EH (cell line): Measurements from ENCODE around the gene SNRPD2.
"Not testable (repeated sequence)": the region's sequence is repeated elsewhere in the genome, so short reads cannot be mapped to it uniquely, and the experiment has no call there.

Source experiments
- DNase-seq: peaks from one replicate; pipeline ENCODE4 v3.0.0-alpha.2; 2015; ENCODE audit warnings: low read depth

Gene SNRPD2

DNA sequence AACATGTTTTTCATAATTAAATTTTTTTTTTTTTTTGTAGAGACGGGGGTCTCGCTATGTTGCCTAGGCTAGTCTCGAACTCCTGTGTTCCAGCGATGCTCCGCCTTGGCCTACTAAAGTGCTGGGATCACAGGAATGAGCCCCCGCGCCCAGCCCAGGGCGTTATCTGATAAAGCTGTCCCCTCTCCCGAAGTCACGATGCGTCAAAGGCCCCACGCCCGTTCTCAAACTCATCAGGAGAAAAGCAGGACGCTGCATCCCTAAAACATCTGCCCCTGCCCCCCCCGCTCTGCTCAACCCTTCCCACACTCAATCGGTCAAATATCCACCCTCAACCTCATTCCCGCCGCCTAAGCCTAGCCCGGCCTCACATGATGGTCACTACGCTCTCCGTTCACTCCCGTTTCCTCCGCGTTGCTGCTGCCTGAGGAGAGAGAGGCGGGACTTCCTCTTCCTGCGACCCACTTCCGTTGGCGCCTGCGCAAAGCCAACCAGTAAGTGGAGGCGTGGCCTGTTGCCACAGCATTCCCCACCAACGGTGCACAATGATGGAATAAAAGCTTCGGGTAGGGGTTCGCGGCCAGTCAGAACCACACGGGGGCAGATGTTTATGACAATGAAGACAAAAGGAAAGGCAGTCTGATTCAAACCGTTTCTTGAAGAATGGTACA lies at the start of gene SNRPD2:
TSS of gene SNRPD2 (minus strand) at position 438 of the 671 bp plus-strand sequence. CDS start at position 373, 65 bp downstream.
- peak; percentile 96 for DNase-seq

DNA sequence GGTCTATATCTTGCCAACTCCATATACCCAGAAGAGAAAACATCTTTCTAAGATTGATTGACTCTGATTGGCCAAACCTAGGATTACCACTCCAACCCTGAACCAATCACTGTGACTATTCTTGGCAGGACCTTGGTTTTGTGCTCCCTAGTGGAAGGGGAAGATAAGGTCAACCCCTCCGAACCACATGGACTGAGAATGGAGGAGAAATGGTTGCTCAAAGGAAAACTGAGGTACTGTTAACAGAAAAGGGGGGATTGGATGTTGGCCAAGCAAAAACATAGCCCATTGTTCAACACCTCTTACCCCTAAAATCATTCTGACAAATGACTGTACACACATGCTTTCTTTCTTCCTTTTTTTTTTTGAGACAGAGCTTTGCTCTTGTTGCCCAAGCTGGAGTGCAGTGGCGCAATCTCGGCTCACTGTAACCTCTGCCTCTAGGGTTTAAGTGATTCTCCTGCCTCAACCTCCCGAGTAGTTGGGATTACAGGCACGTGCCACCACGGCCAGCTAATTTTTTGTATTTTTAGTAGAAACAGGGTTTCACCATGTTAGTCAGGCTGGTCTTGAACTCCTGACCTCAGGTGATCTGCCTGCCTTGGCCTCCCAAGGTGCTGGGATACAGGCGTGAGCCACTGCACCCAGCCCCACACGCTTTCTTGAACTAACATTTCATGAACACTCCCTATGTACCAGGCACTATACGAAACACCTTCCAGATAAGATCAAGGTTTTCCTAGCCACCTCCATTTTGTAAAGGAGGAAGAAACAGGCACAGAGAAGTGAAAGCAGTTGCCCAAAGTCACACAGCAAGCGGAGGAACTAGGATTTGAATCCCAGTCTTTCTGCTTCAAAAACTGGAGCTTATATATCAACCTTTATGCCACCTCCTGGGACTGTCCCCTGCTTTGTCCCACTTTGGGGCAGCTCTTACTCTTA lies 48.0 kb upstream of the SNRPD2 start:
- DNase-seq = no peak

DNA sequence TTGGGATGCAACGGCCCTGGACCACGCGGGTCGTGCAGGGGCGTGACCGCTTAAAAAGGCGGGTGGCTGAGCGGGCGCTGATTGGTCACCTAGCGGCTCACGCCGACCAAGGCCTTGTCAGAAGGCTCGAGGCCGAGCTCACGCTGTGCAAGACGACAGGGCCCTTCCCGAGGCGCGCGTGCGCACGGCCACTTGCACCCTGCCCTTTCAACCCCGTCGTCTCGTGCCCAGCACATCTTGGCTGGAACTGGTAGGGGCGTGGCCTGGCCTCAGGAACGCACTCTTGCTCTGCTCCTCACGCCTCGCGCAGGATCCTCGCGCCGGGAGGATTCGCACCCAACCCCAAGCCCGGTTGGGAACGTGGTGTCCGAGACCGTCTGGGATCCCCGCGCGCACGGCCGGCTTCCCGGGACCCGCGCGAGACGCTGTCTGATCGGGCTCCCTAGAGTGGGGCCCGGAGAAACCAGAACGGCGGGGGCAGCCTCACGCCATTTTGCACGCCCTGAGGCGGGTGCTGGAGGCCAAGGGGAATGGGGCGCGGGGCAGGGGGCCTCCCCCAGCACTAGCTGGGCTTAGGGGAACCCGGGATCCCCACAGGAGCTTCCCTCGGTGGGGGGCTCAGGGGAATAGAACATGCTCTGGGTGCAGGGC lies 41.5 kb upstream of the SNRPD2 start, which contains the start of gene MEIOSIN:
TSS of gene MEIOSIN (plus strand) at position 280 of the 651 bp plus-strand sequence. CDS start 1,938 bp downstream, outside the sequence.
- DNase-seq = no peak

DNA sequence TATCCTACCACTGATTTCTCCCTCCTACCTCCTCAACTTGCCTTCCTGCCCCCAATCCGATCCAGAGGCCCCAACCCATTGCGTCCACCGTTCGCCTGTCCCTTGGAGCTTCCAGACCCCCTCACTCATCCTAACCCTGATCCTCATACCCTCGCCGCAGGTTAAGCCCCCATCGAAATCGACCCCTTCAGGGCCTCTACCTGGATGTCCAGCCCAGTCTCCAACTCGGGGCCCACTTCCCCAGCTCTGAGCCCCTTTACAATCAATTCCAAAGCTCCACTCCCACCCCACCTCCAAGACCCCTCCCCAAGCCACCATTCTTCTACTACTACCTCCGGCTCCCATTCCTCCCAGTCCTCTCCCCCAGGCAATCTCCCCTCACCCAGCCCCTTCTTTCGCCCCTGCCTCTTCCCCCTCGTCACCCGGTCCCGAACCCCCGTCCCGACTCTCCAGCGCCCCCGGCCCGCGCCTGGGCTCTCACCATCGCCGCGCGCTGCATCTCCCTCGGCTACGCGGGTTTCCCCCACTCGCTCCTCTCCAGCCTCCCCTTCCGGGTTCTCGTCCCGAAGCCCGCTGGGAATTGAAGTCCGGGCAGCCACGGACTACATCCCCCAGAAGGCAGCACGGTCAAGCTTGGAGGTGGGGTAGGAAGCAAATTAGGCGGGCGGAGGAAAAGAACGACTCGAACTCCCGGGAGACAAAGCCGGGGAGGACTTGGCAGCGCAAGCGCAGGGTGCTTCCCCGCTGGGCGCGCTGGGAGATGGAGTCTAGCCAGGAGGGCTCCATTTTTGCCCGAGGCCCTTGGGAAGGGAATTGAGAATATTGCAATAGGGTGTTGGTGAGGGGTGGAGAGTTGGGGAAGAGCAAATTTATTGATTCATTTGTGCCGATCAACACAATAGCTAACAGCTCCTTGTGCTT lies 38.9 kb upstream of the SNRPD2 start, which contains the start of gene FBXO46:
TSS of gene FBXO46 (minus strand) at position 529 of the 921 bp plus-strand sequence. CDS start 17,401 bp downstream, outside the sequence.
- peak; percentile 99 for DNase-seq

DNA sequence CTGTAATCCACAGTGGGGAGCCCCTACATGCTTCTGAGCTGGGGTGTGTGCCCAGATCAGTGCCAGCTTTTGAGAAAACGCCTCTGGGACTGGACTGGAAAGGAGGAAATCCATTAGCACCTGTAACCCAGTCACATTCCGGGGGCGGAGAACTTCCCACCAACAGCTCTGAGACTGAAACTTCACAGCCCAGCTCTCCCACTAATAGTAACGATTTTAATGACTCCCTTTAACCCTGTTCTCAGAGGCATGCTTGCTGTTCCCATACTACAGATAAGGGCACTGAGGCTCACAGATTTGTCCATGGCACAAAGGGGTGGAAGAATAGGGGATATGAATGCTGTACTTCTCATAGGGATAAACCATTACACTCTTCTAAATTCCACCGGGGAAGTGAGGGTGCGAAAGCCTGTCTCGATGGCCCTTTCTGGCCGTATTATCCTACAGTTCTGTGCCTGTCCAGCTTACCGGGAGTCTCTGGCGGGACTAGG lies 38.1 kb upstream of the SNRPD2 start:
- DNase-seq = peak; percentile 25

DNA sequence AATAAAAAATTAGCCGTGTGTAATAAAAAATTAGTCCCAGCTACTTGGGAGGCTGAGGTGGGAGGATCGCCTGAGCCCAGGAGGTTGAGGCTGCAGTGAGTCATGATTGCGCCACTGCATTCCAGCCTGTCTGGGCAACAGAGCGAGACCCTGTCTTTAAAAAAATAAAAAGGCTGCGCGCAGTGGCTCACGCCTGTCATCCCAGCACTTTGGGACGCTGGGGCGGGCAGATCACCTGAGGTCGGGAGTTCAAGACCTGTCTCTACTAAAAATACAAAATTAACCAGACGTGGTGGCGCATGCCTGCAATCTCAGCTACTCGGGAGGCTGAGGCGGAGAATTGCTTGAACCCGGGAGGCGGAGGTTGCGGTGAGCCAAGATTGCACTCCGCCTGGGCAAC lies 36.9 kb upstream of the SNRPD2 start:
- DNase-seq = not testable (repeated sequence)

DNA sequence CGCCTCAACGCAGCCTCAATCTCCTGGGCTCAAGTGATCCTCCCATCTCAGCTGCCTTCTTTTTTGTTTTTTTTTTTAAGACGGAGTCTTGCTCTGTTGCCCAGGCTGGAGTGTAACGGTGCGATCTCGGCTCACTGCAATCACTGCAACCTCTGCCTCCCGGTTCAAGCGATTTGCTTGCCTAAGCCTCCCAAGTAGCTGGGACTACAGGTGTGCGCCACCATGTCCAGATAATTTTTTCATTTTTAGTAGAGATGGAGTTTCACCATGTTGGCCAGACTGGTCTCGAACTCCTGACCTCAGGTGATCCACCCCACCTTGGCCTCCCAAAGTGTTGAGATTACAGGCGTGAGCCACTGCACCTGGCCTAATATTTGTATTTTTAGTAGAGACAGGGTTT lies 28.3 kb upstream of the SNRPD2 start:
- DNase-seq = not testable (repeated sequence)

DNA sequence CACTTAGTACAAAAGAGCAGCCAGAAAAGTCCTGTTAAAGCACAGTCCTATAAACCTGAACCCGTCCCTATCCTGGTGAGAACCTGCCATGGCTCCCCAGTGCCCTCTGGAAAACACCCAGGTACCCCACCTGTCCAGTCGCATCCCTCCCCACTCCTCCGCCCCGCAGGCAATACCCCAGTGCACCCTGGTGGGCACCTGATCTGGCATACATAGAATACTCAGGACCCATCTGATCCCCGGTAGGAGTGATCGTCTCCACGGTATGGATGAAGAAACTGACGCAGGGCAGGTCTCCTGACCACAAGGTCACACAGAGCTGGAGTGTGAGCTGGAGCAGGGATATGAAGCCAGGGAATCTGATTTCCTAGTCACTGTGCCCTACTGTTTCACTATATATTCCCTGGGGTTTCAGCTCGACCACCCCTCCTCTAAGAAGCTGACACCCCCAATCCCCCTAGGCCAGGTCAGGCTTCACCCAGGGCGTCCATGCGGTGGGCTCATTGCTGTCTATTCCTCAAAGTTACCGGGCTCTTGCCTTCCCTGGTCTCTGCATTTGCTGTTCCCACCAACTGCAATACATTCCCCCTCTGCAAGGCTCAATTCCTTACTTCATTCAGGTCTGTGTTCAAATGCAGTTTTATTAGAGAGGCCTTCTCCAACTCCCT lies 26.4 kb upstream of the SNRPD2 start:
- DNase-seq = no peak

DNA sequence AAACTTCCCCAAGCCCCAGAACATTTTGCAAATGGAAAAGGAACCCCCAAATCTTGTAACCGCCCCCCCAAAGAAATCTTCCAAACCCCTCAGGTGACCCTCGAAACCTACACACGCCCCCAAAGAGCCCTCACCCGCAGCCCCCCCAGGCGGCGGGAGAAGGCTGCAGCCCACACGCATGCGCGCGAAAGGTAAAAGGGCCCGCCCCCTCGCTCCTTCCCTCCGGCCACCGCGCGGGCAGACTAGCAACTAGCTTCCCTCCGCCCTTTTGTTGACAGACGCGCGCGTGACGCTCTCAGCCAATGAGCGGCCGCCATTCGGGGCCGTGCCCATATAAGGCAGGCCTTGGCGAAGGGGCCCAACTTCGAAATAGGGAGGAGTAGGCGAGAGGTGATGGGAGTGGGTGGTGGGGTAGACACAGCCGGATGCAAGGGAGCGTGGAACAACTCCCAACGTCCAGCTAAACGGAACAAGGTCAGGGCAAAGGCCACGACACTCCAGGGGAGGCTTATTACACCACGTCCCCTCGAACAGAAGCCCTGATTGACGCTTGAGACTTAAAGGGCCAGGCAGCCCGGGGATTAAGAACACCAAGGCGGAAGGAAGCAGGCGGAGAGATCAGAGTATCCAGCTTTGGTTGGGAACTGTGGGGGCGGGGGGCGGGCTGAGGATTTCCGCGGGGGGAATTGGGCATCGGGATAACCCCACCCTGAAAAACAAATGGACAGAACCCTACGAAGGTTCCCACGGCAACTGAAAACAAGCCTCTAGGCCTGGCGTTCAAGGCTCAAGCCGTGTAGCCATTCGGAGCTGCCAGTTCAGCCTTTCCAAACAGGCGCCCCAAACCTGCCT lies 25.6 kb upstream of the SNRPD2 start:
- DNase-seq = peak; percentile 99

DNA sequence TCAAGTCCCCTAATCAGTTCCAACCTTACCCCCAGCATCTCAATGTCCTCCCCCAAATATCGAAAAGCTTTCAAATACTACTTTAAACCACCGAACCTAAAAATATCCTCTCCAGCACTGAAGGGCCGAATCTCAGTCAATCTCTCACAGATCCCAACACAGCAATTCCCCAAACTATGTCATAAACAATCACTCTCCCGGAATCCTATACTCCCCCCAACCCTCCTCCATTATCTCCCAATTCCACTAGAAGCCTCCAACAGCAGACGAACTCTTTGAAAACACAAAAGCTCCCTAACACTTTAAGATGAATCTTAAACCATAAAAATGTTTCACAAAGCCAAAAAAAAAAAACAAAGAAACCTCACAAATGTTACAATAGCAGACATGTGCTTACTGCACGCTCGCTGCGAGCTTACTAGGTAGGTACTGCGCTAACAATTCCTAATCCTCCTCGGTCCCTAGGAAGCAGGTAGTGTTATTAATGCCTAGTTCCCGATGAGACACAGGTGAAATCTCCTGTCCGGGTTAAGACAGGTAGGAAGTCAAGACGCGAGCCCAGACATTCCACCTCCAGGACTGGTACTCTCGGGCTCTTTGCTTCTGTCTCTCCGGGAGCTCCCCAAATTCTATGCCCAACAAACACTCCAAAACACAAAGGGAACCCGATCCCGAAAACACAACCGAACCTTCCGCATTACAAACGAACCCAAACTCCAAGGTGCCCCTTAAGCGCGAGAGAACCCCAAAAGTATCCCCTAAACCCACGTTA lies 24.8 kb upstream of the SNRPD2 start:
- DNase-seq = peak; percentile 39

DNA sequence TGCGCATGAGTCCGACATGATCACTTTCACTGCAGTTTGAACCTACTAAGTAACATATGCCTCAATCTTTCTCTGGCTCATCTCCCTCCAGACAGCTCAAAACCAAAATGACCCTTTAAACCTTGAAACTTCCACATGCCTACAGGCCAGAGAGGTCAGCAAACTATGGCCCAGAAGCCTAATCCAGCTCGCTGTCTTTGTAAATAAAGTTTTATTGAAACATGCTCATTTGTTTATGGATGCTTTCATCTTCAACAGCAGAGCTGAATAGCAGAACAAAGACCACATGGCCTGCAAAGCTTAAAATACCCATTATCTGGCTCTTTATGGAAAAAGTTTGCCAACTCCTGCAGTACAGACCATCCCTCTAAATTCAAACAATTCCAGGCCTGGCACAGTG lies 23.4 kb upstream of the SNRPD2 start:
- DNase-seq = no peak

DNA sequence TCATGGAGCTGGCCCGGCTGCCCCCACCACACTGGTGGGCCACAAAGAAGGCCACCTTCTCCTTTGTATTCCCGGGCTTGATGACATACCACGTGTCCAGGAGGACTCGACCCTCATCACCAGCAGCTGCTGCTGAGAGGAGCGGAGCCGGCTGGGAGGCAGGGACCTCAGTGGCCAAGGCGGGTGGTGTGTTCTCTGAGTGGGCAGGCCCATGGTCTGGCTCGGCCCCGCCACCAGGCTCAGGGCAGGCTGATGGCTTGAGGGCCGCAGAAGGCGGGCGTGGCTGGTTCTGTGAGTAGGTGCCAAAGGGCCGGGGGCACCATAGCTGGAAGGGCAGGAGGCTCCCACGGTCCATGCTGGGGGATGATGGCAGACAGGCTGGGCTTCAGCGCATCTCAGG lies 21.4 kb upstream of the SNRPD2 start:
- no peak for DNase-seq

DNA sequence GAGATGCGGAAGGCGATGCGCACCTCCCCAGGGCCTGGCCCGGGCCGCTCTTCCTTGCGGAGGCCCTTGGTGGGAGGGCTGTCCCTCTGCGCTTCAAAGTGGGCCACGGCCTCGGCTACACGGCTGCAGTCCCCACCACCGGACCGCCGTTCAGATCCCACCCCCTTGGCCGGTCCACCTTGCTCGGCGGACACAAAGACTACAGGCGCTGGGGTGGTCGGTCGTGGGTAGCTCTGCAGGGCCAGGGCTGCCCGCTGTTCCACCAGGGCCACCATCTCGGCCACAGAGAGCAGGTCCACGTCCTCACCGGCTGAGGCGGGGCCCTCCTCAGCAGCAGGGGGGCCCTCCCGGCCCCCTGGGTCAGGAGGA lies 20.9 kb upstream of the SNRPD2 start:
- no peak for DNase-seq

DNA sequence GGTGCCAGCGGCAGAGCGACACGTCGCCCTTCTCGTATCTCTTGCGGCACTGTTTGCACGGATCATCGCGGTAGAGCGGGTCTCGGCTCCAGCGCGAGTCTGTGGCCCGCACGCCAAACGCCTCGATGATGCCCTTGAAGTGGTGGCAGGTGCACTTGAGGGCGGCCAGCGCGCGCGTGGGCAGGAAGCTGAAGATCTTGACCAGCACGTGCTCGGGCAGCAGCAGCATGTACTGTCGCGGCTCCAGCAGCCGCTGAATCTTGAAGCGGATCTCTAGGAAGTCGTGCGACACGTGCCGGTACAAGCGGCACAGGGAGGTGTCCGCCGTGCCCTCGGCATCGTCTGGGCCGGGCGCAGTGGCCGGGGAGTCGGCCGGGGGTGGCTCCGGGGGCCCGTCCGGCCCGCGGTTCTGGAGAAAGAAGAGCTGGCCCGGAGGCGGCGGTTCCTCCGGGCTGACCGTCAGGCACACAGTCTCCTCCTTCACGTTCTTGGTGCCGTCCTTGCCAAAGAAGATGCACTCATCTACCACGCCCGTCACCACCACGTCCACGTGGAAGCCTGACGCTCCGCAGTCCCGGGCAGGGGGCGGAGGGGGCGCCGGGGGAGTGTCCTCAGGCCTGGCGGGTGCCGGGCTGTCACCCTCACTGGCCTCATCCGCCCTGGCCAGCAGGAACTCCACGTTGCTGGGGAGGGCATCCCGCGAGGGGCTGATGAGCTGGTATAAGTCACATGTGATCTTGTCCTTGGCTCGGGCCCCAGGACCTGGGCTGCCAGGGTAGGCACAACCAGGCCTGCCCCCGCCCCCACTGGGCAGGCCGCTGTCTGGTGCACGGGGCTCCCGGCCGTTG lies 20.3 kb upstream of the SNRPD2 start:
- no peak for DNase-seq

DNA sequence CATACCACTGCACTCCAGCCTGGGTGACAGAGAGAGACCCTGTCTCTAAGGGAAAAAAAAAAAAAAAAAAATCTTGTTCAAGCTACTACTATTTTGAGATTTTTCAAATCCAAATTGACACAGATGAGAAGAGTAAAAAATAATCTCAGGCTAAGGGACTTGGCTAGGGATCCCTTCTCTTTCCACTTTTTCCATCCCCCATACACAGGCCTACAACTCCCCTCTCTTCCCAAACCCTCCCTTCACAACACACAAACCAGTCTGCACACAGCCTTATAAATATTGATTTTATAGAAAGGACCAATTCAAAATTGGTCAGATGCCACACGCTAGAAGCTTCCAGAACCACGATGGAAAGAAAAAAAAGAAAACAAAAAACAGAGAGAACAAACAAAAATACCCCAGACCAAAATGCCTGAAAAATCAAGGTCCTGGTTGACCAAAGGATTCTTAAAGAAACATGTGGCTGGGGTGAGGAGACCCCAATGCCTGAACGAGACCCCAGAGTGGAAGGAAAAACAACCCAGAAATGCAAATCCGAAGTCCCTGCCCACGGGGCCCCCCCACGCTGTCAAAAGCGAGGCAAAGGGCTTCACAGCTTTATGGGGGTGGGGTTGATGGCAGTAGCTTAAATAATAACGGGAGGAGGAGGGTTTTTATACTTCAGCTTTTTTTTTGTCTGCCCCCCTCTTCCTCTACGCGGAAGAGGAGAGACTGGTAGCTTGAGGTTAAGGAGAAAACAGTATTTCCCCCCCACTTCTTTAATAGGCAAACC lies 18.8 kb upstream of the SNRPD2 start:
- no peak for DNase-seq

DNA sequence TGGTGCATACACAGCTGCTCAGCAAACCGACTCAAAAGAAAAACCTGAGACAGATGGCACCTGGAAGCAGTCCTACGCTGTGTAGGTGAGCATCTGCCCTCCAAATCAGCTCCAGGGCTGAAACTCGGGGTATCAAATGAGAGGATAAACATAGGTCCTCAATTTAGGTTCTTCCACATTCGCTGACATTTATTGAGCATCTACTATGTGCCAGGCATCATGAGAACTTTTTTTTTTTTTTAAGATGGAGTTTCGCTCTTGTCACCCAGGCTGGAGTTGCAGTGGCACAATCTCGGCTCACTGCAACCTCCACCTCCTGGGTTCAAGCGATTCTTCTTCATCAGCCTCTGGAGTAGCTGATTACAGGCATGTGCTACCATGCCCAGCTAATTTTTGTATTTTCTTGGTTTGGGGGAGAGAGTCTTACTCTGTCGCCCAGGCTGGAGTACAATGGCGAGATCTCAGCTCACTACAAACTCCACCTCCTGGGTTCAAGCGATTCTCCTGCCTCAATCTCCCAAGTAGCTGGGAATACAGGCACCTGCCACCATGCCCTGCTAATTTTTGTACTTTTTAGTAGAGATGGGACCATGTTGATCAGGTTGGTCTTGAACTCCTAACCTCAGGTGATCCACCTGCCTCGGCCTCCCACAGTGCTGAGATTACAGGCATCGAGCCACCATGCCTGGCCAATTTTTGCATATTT lies 14.1 kb upstream of the SNRPD2 start:
- no peak for DNase-seq
